HEK293T (cell line): ENCODE data around the gene CCDC149.

Experiments
- CTCF ChIA-PET: fragments of 350-600 bp; formaldehyde crosslinking; extraction: SDS; loops from one replicate; lab custom pipeline; 2021; ENCODE audit warnings: antibody characterized with exemption, inconsistent platforms; lab: Yijun Ruan, JAX
- POLR2A ChIA-PET: fragments of 350-600 bp; formaldehyde crosslinking; extraction: SDS; loops from one replicate; lab custom pipeline; 2020; ENCODE audit warnings: antibody characterized with exemption, inconsistent platforms; lab: Yijun Ruan, JAX
- DNase-seq: peaks from one replicate; pipeline ENCODE4 v3.0.0; 2012; ENCODE audit warnings: mixed read lengths; ENCODE audit errors: extremely low spot score
- ARNT ChIP-seq: fragments of 450-650 bp; IDR thresholded peaks from 2 replicates; pipeline ENCODE4 v1.6.1; 2017; ENCODE audit warnings: mild to moderate bottlenecking
- BHLHE40 ChIP-seq: fragments of 450-650 bp; IDR thresholded peaks from 2 replicates; pipeline ENCODE4 v1.6.1; 2016; ENCODE audit warnings: mild to moderate bottlenecking, moderate library complexity, borderline replicate concordance
- CTBP1 ChIP-seq: fragments of 450-650 bp; IDR thresholded peaks from 2 replicates; pipeline ENCODE4 v1.6.1; 2016; ENCODE audit warnings: borderline replicate concordance
- ELF4 ChIP-seq: fragments of 450-650 bp; IDR thresholded peaks from 2 replicates; pipeline ENCODE4 v1.6.1; 2017; ENCODE audit warnings: antibody characterized with exemption
- FOXA1 ChIP-seq: fragments of 450-650 bp; IDR thresholded peaks from 2 replicates; pipeline ENCODE4 v1.6.1; 2016; ENCODE audit warnings: mild to moderate bottlenecking
- FOXK2 ChIP-seq: fragments of 450-650 bp; IDR thresholded peaks from 2 replicates; pipeline ENCODE4 v1.6.1; 2016; ENCODE audit warnings: mild to moderate bottlenecking
- FOXM1 ChIP-seq: fragments of 450-650 bp; IDR thresholded peaks from 2 replicates; pipeline ENCODE4 v1.6.1; 2017; ENCODE audit warnings: mild to moderate bottlenecking, borderline replicate concordance
- HDGF ChIP-seq: fragments of 450-650 bp; IDR thresholded peaks from 2 replicates; pipeline ENCODE4 v1.6.1; 2017; ENCODE audit warnings: antibody characterized with exemption, borderline replicate concordance
- L3MBTL2 ChIP-seq: fragments of 450-650 bp; conservative IDR thresholded peaks from 2 replicates; pipeline ENCODE4 v1.6.1; 2016; ENCODE audit warnings: mild to moderate bottlenecking
- LEF1 ChIP-seq: fragments of 450-650 bp; IDR thresholded peaks from 2 replicates; pipeline ENCODE4 v1.6.1; 2017; ENCODE audit warnings: mild to moderate bottlenecking, borderline replicate concordance
- NFRKB ChIP-seq: fragments of 450-650 bp; IDR thresholded peaks from 2 replicates; pipeline ENCODE4 v1.6.1; 2016; ENCODE audit warnings: mild to moderate bottlenecking, moderate library complexity
- SP1 ChIP-seq: fragments of 450-650 bp; IDR thresholded peaks from 2 replicates; pipeline ENCODE4 v1.6.1; 2017
- SUZ12 ChIP-seq: fragments of 450-650 bp; IDR thresholded peaks from 2 replicates; pipeline ENCODE4 v1.6.1; 2016; ENCODE audit warnings: mild to moderate bottlenecking
- TARDBP ChIP-seq: fragments of 450-650 bp; IDR thresholded peaks from 2 replicates; pipeline ENCODE4 v1.6.1; 2016
- ZNF384 ChIP-seq: fragments of 450-650 bp; IDR thresholded peaks from 2 replicates; pipeline ENCODE4 v1.6.1; 2016
- TF ChIP-seq, protein P1 (sequence below): fragments of 450-650 bp; IDR thresholded peaks from 2 replicates; pipeline ENCODE4 v1.6.1; 2016

CCDC149 gene

DNA sequence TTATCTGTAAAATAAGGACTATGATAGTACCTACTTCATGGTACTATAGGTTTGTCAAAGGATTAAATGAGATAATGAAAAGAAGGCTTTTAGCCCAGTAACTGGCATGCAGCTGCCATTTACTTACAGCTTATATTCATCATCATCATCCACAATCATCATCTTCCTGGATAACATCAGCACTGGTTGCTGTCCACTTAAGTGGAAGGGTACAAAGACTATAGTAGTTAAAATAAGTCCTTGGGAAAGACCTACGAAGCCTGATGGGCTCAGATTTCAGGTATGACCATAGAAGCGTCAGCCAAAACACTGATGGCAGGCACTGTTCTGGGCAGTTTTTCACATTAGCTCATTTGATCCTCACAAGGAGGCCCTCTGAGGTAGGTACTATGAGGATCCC lies 20.6 kb downstream of the CCDC149 start:
- ChIA-PET CTCF (no interaction called here), POLR2A (no interaction called here)
- no peak for TF ChIP-seq ZNF384
- TF ChIP-seq, protein P1, sequence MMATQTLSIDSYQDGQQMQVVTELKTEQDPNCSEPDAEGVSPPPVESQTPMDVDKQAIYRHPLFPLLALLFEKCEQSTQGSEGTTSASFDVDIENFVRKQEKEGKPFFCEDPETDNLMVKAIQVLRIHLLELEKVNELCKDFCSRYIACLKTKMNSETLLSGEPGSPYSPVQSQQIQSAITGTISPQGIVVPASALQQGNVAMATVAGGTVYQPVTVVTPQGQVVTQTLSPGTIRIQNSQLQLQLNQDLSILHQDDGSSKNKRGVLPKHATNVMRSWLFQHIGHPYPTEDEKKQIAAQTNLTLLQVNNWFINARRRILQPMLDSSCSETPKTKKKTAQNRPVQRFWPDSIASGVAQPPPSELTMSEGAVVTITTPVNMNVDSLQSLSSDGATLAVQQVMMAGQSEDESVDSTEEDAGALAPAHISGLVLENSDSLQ, result no peak
- TF ChIP-seq NFRKB, result no peak
- no peak for TF ChIP-seq LEF1
- TF ChIP-seq SUZ12, result no peak
- TF ChIP-seq BHLHE40, result no peak
- no peak for DNase-seq

DNA sequence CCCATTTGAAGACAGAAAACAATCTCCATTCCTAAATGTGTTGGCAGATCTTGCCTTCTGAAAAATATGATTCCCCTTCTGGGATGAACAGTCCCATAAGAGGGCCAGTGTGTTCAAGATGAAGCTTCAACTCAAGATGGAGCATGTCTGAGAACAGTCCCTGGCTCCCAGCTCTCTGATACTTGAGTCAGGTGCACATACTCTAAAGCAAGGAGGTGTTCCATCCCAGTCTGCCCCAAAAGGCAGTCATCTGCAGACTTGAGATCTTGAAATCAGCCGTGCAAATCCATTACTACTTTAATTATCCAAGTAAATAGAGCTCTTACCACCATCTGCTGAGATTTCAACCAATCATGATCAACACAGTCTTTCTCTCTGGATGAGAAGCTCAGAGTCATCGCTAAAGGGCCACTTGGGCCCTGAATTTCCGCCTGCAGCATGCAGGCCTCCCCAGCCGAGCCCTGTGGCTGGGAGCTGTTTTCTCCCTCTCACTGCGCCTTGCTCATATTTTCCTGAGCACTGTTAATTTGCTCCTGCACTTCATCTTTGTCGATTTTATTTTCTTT lies 22.2 kb downstream of the CCDC149 start:
- no peak for DNase-seq
- TF ChIP-seq LEF1 (no peak), FOXM1 (no peak), ARNT (no peak), ZNF384 (no peak), L3MBTL2 (no peak), FOXK2 (no peak), ELF4 (no peak), NFRKB (no peak), FOXA1 (no peak), SUZ12 (no peak), BHLHE40 (no peak), SP1 (no peak), CTBP1 (no peak), HDGF (no peak), TARDBP (no peak)
- TF ChIP-seq, protein P1, result no peak
- CTCF ChIA-PET, result interaction anchor here (0.6 kb wide), 1 partner anchor 675 kb away, joined by 3 read pairs; no protein-coding TSS in a partner anchor
- POLR2A ChIA-PET, result no interaction called here

DNA sequence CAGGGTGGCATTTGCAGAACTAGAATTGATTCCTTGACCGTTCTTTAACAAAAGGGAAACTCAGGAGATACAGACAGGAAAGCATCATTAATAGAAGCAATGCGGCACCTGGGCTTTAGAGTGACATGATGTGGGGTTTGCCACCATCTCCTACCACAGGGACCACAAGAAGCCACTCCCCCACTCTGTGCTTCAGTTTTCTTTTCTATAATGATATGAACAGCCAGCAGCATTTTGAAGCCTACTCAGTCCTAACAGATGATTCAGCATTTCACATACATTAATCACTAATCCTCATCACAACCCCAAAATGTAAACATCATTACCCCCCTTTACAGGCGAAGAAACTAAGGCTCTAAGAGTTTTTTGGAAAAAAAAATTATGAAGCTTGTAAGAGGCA lies 22.9 kb downstream of the CCDC149 start:
- DNase-seq, result no peak
- CTCF ChIA-PET, result no interaction called here
- TF ChIP-seq TARDBP, result no peak
- TF ChIP-seq FOXM1, result no peak
- TF ChIP-seq, protein P1, result no peak
- TF ChIP-seq LEF1, result no peak
- no peak for TF ChIP-seq ELF4
- TF ChIP-seq SP1, result no peak
- no peak for TF ChIP-seq NFRKB
- no peak for TF ChIP-seq BHLHE40
- TF ChIP-seq HDGF, result no peak
- TF ChIP-seq CTBP1, result no peak
- no peak for TF ChIP-seq SUZ12
- no peak for TF ChIP-seq ZNF384
- TF ChIP-seq L3MBTL2, result no peak
- no peak for TF ChIP-seq FOXA1
- POLR2A ChIA-PET, result no interaction called here

DNA sequence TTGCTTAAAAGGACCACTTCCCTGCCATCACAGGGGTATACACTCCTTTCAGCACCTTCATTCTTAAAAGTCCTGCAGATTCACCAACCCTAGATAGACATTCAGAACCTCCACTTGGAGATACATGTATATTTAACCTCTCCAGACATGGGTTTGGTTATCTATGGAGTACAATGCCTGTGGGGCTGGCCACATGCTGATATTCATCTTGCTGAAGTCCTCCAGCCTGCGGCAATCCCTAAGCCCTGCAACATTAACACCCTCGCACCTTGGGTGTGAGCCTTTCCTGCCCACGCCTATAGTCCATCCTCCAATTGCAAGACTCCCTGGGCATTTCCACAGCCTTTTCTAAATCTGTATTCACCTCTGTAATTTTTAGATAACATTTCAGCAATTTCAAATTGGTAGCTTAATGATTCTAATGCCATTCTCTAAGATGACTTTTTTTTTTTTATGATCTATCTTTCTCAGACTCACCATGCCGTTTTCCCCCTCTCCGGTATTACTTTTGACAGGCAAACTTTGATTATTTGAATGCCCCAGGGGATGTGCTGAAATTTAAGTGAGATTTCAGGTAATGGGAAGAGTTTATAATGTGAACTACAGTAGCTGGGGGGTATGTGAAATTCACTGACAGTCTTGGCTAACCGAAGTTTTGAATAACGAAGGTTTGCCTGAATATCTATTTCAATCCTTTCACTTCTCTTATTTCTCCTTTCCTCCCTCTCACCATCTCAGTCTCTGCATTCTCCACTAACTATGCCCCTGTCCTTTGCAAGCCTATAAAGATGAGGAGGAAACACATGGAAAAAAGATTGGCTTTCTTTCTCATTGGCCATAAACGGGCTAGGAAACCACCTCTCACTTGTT lies 24.1 kb downstream of the CCDC149 start:
- ChIA-PET POLR2A (no interaction called here), CTCF (interaction anchor here (0.6 kb wide), 1 partner anchor 9 kb away, joined by 4 read pairs; no protein-coding TSS in a partner anchor)
- TF ChIP-seq ELF4 (no peak), TARDBP (no peak), L3MBTL2 (no peak), SUZ12 (no peak), FOXA1 (no peak), ZNF384 (no peak), SP1 (no peak)

DNA sequence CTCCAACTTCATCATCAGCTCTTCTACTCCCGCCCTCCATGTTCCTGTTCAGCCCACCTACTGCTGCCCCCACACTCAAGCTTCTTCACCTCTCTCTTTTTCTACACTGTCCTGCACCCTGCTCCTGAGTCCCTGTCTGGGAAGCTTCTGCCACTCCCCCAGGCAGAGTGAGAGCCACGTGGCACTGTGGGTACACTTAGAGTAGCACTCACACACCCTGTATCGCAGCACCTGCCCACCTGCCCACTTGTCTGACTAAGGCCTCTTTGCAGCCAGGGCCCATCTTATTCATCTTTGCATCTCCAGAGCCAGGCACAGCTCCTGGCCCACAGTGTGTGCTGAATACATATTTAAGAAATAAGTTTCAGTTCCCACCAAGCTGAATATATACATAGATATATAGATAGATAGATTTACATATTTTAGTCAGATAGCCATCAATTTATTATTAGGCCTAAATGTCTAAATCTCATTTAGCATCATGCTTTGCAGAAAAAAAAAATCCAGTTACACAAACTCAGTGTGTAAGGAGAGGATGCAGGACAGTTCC lies 24.9 kb downstream of the CCDC149 start:
- no peak for DNase-seq
- POLR2A ChIA-PET, result no interaction called here
- CTCF ChIA-PET, result no interaction called here
- no peak for TF ChIP-seq TARDBP
- no peak for TF ChIP-seq FOXM1
- TF ChIP-seq SUZ12, result no peak
- TF ChIP-seq ARNT, result no peak
- no peak for TF ChIP-seq FOXK2
- TF ChIP-seq HDGF, result no peak
- no peak for TF ChIP-seq ZNF384
- TF ChIP-seq BHLHE40, result no peak
- no peak for TF ChIP-seq CTBP1

More for the DNA sequence above, 24.1 kb downstream of the CCDC149 start:
- no peak for DNase-seq

DNA sequence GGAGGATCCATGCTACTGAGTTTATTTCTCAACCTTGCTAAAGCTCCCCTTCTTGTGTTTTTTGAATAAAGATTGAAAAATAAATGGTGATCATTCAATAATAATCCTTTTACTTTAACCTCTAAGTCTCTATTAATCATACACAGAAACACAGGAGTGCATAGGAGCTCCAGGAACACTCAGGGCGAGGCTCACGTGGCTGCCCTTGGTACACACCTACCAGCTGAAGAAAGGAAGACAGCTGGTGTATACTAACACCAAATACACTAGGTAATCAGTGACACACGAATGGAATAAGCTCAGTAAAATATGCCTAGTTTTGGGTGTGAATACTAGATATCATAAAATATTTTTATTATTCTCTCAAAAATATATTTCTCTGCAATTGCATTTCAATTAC lies 26.2 kb downstream of the CCDC149 start:
- DNase-seq, result no peak
- TF ChIP-seq FOXK2 (no peak), BHLHE40 (no peak), FOXA1 (no peak), FOXM1 (no peak), SUZ12 (no peak), SP1 (no peak), NFRKB (no peak), LEF1 (no peak), CTBP1 (no peak), ZNF384 (no peak)
- TF ChIP-seq, protein P1, result no peak
- ChIA-PET CTCF (interaction anchor here (0.6 kb wide), 1 partner anchor 879 kb away, joined by 3 read pairs; no protein-coding TSS in a partner anchor), POLR2A (no interaction called here)
